GM23338 (cell line): ENCODE results near the gene KIAA1671. TPM values are rescaled to one million over a fixed set of nuclear protein-coding genes. Genes with fewer than 3 reads are reported as not detected.
A peak's percentile ranks its signal among the peaks of the same experiment; 100 is the strongest.

Source experiments
- ATAC-seq: fragments of 200-7000 bp; cut with Tn5 transposase; 3 replicates; pipeline ENCODE4 v1.9.1; 2020
- DNase-seq: peaks from one replicate; pipeline ENCODE4 v3.0.0-alpha.2; 2015; ENCODE audit warnings: low spot score
- H2AFZ ChIP-seq: fragments of 200-600 bp; sonication (generic); 2 replicates; pipeline ENCODE4 v1.8.0; 2016; ENCODE audit warnings: antibody characterized with exemption, mild to moderate bottlenecking, moderate library complexity
- H3F3A ChIP-seq: fragments of 200-600 bp; sonication (generic); replicated peaks from 2 replicates; pipeline ENCODE4 v1.8.0; 2017; ENCODE audit warnings: antibody characterized with exemption, mixed run types, low read depth
- H3K27ac ChIP-seq: fragments of 200-600 bp; sonication (generic); 2 replicates; pipeline ENCODE4 v1.6.1; 2016; ENCODE audit warnings: low read depth
- H3K27me3 ChIP-seq: fragments of 200-600 bp; sonication (generic); 2 replicates; pipeline ENCODE4 v1.8.0; 2016; ENCODE audit warnings: mild to moderate bottlenecking, mixed run types, moderate library complexity; ENCODE audit not compliant: insufficient read depth
- H3K36me3 ChIP-seq: fragments of 200-600 bp; sonication (generic); 2 replicates; pipeline ENCODE4 v1.8.0; 2016; ENCODE audit warnings: mild to moderate bottlenecking; ENCODE audit not compliant: insufficient read depth
- H3K4me1 ChIP-seq: fragments of 200-600 bp; sonication (generic); 2 replicates; pipeline ENCODE4 v1.8.0; 2016; ENCODE audit warnings: mild to moderate bottlenecking, moderate library complexity; ENCODE audit not compliant: insufficient read depth
- H3K4me2 ChIP-seq: fragments of 200-600 bp; sonication (generic); 2 replicates; pipeline ENCODE4 v1.7.1; 2017; ENCODE audit warnings: mixed run types
- H3K4me3 ChIP-seq: fragments of 200-600 bp; sonication (generic); 2 replicates; pipeline ENCODE4 v1.6.1; 2016; ENCODE audit warnings: mixed run types
- H3K79me2 ChIP-seq: fragments of 200-600 bp; sonication (generic); replicated peaks from 2 replicates; pipeline ENCODE4 v1.8.0; 2017; ENCODE audit warnings: mild to moderate bottlenecking; ENCODE audit not compliant: insufficient read depth
- H3K9me2 ChIP-seq: fragments of 200-600 bp; sonication (generic); 2 replicates; pipeline ENCODE4 v1.8.0; 2017; ENCODE audit not compliant: insufficient read depth
- H4K20me1 ChIP-seq: fragments of 200-600 bp; sonication (generic); replicated peaks from 2 replicates; pipeline ENCODE4 v1.8.0; 2017; ENCODE audit warnings: mild to moderate bottlenecking; ENCODE audit not compliant: insufficient read depth
- H3K27ac Mint-ChIP-seq: 2 replicates; pipeline ENCODE4 v1.8.0; 2020; ENCODE audit warnings: inconsistent platforms, mild to moderate bottlenecking, moderate library complexity, mixed read lengths
- H3K27me3 Mint-ChIP-seq: 3 replicates; pipeline ENCODE4 v1.8.0; 2022; ENCODE audit warnings: low read depth, mild to moderate bottlenecking, moderate library complexity, mixed read lengths, inconsistent platforms; ENCODE audit not compliant: insufficient read depth, poor library complexity
- H3K36me3 Mint-ChIP-seq: 3 replicates; pipeline ENCODE4 v1.8.0; 2021; ENCODE audit warnings: low read depth, mild to moderate bottlenecking, inconsistent platforms, moderate library complexity, mixed read lengths
- H3K4me1 Mint-ChIP-seq: 3 replicates; pipeline ENCODE4 v1.8.0; 2020; ENCODE audit warnings: mild to moderate bottlenecking, inconsistent platforms, mixed read lengths
- H3K4me3 Mint-ChIP-seq: 3 replicates; pipeline ENCODE4 v1.8.0; 2021; ENCODE audit warnings: moderate library complexity, mild to moderate bottlenecking, inconsistent platforms, mixed read lengths
- H3K9me3 Mint-ChIP-seq: 3 replicates; pipeline ENCODE4 v1.8.0; 2020; ENCODE audit warnings: moderate library complexity, mild to moderate bottlenecking, inconsistent platforms, mixed read lengths
- CREB1 ChIP-seq: fragments of 250-450 bp; sonication (Bioruptor Pico); IDR thresholded peaks from 2 replicates; pipeline ENCODE4 v1.5.0; 2020; ENCODE audit warnings: low read depth, mild to moderate bottlenecking, moderate library complexity
- EZH2 ChIP-seq: fragments of 200-600 bp; sonication (generic); IDR thresholded peaks from one replicate; pipeline ENCODE4 v1.8.0; 2017; ENCODE audit warnings: antibody characterized with exemption, mild to moderate bottlenecking, low read depth; ENCODE audit not compliant: unreplicated experiment
- JUNB ChIP-seq: IDR thresholded peaks from one replicate; pipeline ENCODE4 v1.6.1; 2016; ENCODE audit warnings: antibody characterized with exemption; ENCODE audit not compliant: unreplicated experiment
- NANOG ChIP-seq: IDR thresholded peaks from 2 replicates; pipeline ENCODE4 v1.6.1; 2016; ENCODE audit warnings: antibody characterized with exemption, borderline replicate concordance
- POLR2AphosphoS5 ChIP-seq: IDR thresholded peaks from 2 replicates; pipeline ENCODE4 v1.6.1; 2016; ENCODE audit warnings: antibody characterized with exemption, low read depth
- STAT1 ChIP-seq: IDR thresholded peaks from one replicate; pipeline ENCODE4 v1.6.1; 2016; ENCODE audit warnings: antibody characterized with exemption; ENCODE audit not compliant: unreplicated experiment
- ZNF114 ChIP-seq: fragments of 250-450 bp; sonication (Bioruptor Pico); IDR thresholded peaks from 2 replicates; pipeline ENCODE4 v1.5.0; 2020; ENCODE audit warnings: mild to moderate bottlenecking, moderate library complexity
- ZNF331 ChIP-seq: fragments of 250-450 bp; sonication (Bioruptor Pico); IDR thresholded peaks from 2 replicates; pipeline ENCODE4 v1.5.0; 2020; ENCODE audit warnings: low read depth, mild to moderate bottlenecking, moderate library complexity
- polyA plus RNA-seq: library from polyadenylated mRNA; unstranded; fragments of >200 nt; fragmentation: Nextera tagmentation; extraction: Ambion mirVana; gene quantifications from 2 replicates; pipeline ENCODE4 v1.2.1, GENCODE V29; 2016
- total RNA-seq: library from RNA; depleted of rRNA; stranded (reverse); fragments of >200 nt; shearing (Covaris generic); gene quantifications from 2 replicates; pipeline ENCODE4 v1.2.3, GENCODE V29; 2014
- TF ChIP-seq, protein P1 (sequence below): IDR thresholded peaks from one replicate; pipeline ENCODE4 v1.6.1; 2018; ENCODE audit warnings: antibody characterized with exemption; ENCODE audit not compliant: unreplicated experiment
- TF ChIP-seq, protein P2 (sequence below), 2 experiments: fragments of 200-600 bp in 1 of 2; sonication (generic) in 1 of 2; conservative IDR thresholded peaks; 2 replicates each; pipeline versions ENCODE4 v1.5.1 to v1.6.1; 2016 to 2017; ENCODE audit warnings: antibody characterized with exemption in 2 of 2, low read depth in 2 of 2, mild to moderate bottlenecking in 2 of 2, moderate library complexity in 1 of 2
- TF ChIP-seq, protein P3 (sequence below): fragments of 250-450 bp; sonication (Bioruptor Pico); IDR thresholded peaks from 2 replicates; pipeline ENCODE4 v1.5.0; 2020; ENCODE audit warnings: mild to moderate bottlenecking, moderate library complexity

Gene KIAA1671
- total and polyA plus RNA-seq, 2 experiments from 2014 or later = 6.1 to 27.2 TPM

DNA sequence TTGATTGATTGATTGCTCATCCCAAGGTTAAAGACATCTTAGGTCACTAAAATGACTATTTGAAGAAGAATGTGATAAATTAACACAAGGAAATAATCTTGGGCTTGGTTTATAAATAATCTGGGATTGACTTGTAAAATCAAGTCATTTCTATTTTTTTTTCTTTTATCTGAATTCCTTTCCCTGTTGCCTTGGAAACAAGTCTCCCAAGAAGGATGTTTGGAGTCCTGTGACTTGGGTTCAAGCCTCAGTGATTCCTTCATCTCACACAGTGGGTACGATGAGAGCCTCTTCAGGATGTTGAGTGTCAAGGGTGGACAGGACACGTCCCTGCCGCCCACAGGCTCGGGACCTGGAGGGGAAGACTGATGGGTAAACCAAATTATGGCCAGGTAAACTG lies 149.0 kb downstream of the KIAA1671 start:
- no peaks in the 10 kb centered on the region for H3K36me3 ChIP-seq
- no peak overlapping the region for H2AFZ ChIP-seq
- H3K4me3 Mint-ChIP-seq = no peak overlapping the region
- H3K36me3 Mint-ChIP-seq = no peaks in the 10 kb centered on the region; the same call in 2 of the 3 replicates
- no peaks in the 10 kb centered on the region for H3K9me3 Mint-ChIP-seq
- H3K79me2 ChIP-seq = no peaks in the 10 kb centered on the region
- peak overlapping the region; percentile 63; the same call in 1 of the 2 replicates for H3K27ac Mint-ChIP-seq
- 0 out of 2 replicates have a peak overlapping the region, but pooled peaks have one; percentile 69 for H3K27ac ChIP-seq
- peaks cover 5% of the 10 kb centered on the region; the same call in 1 of the 2 replicates for H3K4me1 ChIP-seq
- no peaks in the 10 kb centered on the region for H3K9me2 ChIP-seq
- no peak for TF ChIP-seq NANOG
- no peak for TF ChIP-seq CREB1 (CRISPR knock-in tag)
- TF ChIP-seq POLR2AphosphoS5 = no peak
- TF ChIP-seq, protein P1, sequence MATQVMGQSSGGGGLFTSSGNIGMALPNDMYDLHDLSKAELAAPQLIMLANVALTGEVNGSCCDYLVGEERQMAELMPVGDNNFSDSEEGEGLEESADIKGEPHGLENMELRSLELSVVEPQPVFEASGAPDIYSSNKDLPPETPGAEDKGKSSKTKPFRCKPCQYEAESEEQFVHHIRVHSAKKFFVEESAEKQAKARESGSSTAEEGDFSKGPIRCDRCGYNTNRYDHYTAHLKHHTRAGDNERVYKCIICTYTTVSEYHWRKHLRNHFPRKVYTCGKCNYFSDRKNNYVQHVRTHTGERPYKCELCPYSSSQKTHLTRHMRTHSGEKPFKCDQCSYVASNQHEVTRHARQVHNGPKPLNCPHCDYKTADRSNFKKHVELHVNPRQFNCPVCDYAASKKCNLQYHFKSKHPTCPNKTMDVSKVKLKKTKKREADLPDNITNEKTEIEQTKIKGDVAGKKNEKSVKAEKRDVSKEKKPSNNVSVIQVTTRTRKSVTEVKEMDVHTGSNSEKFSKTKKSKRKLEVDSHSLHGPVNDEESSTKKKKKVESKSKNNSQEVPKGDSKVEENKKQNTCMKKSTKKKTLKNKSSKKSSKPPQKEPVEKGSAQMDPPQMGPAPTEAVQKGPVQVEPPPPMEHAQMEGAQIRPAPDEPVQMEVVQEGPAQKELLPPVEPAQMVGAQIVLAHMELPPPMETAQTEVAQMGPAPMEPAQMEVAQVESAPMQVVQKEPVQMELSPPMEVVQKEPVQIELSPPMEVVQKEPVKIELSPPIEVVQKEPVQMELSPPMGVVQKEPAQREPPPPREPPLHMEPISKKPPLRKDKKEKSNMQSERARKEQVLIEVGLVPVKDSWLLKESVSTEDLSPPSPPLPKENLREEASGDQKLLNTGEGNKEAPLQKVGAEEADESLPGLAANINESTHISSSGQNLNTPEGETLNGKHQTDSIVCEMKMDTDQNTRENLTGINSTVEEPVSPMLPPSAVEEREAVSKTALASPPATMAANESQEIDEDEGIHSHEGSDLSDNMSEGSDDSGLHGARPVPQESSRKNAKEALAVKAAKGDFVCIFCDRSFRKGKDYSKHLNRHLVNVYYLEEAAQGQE = no peak
- TF ChIP-seq ZNF331 (CRISPR knock-in tag) = no peak
- TF ChIP-seq EZH2 = no peak
- TF ChIP-seq JUNB = no peak
- no peak for TF ChIP-seq ZNF114 (CRISPR knock-in tag)
- TF ChIP-seq, protein P2, sequence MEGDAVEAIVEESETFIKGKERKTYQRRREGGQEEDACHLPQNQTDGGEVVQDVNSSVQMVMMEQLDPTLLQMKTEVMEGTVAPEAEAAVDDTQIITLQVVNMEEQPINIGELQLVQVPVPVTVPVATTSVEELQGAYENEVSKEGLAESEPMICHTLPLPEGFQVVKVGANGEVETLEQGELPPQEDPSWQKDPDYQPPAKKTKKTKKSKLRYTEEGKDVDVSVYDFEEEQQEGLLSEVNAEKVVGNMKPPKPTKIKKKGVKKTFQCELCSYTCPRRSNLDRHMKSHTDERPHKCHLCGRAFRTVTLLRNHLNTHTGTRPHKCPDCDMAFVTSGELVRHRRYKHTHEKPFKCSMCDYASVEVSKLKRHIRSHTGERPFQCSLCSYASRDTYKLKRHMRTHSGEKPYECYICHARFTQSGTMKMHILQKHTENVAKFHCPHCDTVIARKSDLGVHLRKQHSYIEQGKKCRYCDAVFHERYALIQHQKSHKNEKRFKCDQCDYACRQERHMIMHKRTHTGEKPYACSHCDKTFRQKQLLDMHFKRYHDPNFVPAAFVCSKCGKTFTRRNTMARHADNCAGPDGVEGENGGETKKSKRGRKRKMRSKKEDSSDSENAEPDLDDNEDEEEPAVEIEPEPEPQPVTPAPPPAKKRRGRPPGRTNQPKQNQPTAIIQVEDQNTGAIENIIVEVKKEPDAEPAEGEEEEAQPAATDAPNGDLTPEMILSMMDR (conservative IDR thresholded peaks at IDR 0.05; ENCODE audit: low read depth in 2 of 2) = no peak
- peaks cover 6% of the 10 kb centered on the region for H3K27me3 Mint-ChIP-seq
- no peaks in the 10 kb centered on the region for H3F3A ChIP-seq
- peaks cover 19% of the 10 kb centered on the region for H3K4me1 Mint-ChIP-seq
- H3K4me2 ChIP-seq = no peak overlapping the region
- H3K4me3 ChIP-seq = no peak overlapping the region
- DNase-seq (no peak), ATAC-seq (no peak)
- no peaks in the 10 kb centered on the region for H3K27me3 ChIP-seq
- H4K20me1 ChIP-seq = no peaks in the 10 kb centered on the region

DNA sequence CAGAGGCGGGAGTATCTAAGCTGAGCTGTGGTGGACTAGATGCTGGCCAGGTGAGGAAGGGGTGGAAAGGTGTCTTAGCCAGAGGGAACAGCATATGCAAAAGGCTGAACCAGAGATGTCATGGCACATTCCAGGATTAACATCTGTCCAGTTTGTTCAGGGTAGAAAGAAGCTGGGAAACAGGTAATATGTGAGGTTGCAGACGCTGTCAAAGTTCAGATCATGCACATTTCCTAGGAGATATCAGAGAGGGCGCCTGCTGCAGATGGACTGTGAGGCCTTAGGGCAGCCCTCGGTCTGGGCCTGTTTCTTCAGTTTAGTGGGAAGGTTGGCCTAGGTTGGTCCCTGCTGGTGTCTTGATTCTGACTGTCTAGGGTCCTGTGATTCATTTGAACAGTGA lies 149.5 kb downstream of the KIAA1671 start:
- no peak overlapping the region for H3K4me2 ChIP-seq
- no peak overlapping the region for H3K4me3 ChIP-seq
- H3K9me2 ChIP-seq = no peaks in the 10 kb centered on the region
- Mint-ChIP-seq H3K27ac (0 out of 2 replicates have a peak overlapping the region, but pooled peaks have one; percentile 63), H3K4me1 (peaks cover 19% of the 10 kb centered on the region), H3K36me3 (no peaks in the 10 kb centered on the region; the same call in 2 of the 3 replicates), H3K9me3 (no peaks in the 10 kb centered on the region), H3K27me3 (peaks cover 6% of the 10 kb centered on the region), H3K4me3 (no peak overlapping the region)
- no peaks in the 10 kb centered on the region; the same call in 1 of the 2 replicates for H4K20me1 ChIP-seq
- DNase-seq = no peak
- no peaks in the 10 kb centered on the region for H3F3A ChIP-seq
- no peaks in the 10 kb centered on the region for H3K79me2 ChIP-seq
- no peak overlapping the region for H2AFZ ChIP-seq
- peaks cover 5% of the 10 kb centered on the region; the same call in 1 of the 2 replicates for H3K4me1 ChIP-seq
- H3K36me3 ChIP-seq = no peaks in the 10 kb centered on the region
- H3K27me3 ChIP-seq = no peaks in the 10 kb centered on the region
- no peak for ATAC-seq
- no peak overlapping the region for H3K27ac ChIP-seq
- TF ChIP-seq STAT1 = no peak
- TF ChIP-seq, protein P3, sequence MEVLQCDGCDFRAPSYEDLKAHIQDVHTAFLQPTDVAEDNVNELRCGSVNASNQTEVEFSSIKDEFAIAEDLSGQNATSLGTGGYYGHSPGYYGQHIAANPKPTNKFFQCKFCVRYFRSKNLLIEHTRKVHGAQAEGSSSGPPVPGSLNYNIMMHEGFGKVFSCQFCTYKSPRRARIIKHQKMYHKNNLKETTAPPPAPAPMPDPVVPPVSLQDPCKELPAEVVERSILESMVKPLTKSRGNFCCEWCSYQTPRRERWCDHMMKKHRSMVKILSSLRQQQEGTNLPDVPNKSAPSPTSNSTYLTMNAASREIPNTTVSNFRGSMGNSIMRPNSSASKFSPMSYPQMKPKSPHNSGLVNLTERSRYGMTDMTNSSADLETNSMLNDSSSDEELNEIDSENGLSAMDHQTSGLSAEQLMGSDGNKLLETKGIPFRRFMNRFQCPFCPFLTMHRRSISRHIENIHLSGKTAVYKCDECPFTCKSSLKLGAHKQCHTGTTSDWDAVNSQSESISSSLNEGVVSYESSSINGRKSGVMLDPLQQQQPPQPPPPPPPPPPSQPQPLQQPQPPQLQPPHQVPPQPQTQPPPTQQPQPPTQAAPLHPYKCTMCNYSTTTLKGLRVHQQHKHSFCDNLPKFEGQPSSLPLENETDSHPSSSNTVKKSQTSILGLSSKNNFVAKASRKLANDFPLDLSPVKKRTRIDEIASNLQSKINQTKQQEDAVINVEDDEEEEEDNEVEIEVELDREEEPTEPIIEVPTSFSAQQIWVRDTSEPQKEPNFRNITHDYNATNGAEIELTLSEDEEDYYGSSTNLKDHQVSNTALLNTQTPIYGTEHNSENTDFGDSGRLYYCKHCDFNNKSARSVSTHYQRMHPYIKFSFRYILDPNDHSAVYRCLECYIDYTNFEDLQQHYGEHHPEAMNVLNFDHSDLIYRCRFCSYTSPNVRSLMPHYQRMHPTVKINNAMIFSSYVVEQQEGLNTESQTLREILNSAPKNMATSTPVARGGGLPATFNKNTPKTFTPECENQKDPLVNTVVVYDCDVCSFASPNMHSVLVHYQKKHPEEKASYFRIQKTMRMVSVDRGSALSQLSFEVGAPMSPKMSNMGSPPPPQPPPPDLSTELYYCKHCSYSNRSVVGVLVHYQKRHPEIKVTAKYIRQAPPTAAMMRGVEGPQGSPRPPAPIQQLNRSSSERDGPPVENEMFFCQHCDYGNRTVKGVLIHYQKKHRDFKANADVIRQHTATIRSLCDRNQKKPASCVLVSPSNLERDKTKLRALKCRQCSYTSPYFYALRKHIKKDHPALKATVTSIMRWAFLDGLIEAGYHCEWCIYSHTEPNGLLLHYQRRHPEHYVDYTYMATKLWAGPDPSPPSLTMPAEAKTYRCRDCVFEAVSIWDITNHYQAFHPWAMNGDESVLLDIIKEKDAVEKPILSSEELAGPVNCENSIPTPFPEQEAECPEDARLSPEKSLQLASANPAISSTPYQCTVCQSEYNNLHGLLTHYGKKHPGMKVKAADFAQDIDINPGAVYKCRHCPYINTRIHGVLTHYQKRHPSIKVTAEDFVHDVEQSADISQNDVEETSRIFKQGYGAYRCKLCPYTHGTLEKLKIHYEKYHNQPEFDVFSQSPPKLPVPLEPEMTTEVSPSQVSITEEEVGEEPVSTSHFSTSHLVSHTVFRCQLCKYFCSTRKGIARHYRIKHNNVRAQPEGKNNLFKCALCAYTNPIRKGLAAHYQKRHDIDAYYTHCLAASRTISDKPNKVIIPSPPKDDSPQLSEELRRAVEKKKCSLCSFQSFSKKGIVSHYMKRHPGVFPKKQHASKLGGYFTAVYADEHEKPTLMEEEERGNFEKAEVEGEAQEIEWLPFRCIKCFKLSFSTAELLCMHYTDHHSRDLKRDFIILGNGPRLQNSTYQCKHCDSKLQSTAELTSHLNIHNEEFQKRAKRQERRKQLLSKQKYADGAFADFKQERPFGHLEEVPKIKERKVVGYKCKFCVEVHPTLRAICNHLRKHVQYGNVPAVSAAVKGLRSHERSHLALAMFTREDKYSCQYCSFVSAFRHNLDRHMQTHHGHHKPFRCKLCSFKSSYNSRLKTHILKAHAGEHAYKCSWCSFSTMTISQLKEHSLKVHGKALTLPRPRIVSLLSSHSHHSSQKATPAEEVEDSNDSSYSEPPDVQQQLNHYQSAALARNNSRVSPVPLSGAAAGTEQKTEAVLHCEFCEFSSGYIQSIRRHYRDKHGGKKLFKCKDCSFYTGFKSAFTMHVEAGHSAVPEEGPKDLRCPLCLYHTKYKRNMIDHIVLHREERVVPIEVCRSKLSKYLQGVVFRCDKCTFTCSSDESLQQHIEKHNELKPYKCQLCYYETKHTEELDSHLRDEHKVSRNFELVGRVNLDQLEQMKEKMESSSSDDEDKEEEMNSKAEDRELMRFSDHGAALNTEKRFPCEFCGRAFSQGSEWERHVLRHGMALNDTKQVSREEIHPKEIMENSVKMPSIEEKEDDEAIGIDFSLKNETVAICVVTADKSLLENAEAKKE (CRISPR knock-in tag) = no peak
- TF ChIP-seq JUNB = no peak
- no peak for TF ChIP-seq NANOG
